Neural cell (in vitro differentiated cells): ENCODE results near the gene DAW1. TPM values are rescaled to one million over a fixed set of nuclear protein-coding genes. Genes with fewer than 3 reads are reported as not detected.

ENCODE experiments used
- H2AFZ ChIP-seq: fragments of 200-600, 300-800 bp; sonication (generic), shearing (Covaris generic); 2 replicates; pipeline ENCODE4 v1.6.0; 2014; ENCODE audit warnings: low read depth, mild to moderate bottlenecking, antibody characterized with exemption, low read length, moderate library complexity
- H3F3A ChIP-seq: fragments of 200-600 bp; shearing (Covaris generic); 2 replicates; pipeline ENCODE4 v1.6.1; 2016; ENCODE audit warnings: mild to moderate bottlenecking, moderate library complexity, mixed read lengths, antibody characterized with exemption, low read length; ENCODE audit not compliant: insufficient read depth, poor library complexity, severe bottlenecking
- H3K27ac ChIP-seq: fragments of 200-600, 300-800 bp; sonication (generic), shearing (Covaris generic); 2 replicates; pipeline ENCODE4 v1.5.1; 2014; ENCODE audit warnings: mild to moderate bottlenecking, low read length, moderate library complexity
- H3K27me3 ChIP-seq: fragments of 300-800, 200-600 bp; sonication (generic), shearing (Covaris generic); 2 replicates; pipeline ENCODE4 v1.6.0; 2014; ENCODE audit warnings: mild to moderate bottlenecking, low read depth, low read length, moderate library complexity; ENCODE audit not compliant: insufficient read depth
- H3K36me3 ChIP-seq: fragments of 300-800, 200-600 bp; sonication (generic), shearing (Covaris generic); 2 replicates; pipeline ENCODE4 v1.5.1; 2014; ENCODE audit warnings: mild to moderate bottlenecking, antibody characterized with exemption, low read length, moderate library complexity; ENCODE audit not compliant: insufficient read depth
- H3K4me2 ChIP-seq: fragments of 300-800, 200-600 bp; sonication (generic), shearing (Covaris generic); 2 replicates; pipeline ENCODE4 v1.6.0; 2014; ENCODE audit warnings: mild to moderate bottlenecking, low read length
- H3K4me3 ChIP-seq: fragments of 300-800, 200-600 bp; sonication (generic), shearing (Covaris generic); 2 replicates; pipeline ENCODE4 v1.5.1; 2014; ENCODE audit warnings: mild to moderate bottlenecking, low read length, moderate library complexity
- H3K79me2 ChIP-seq: fragments of 200-600 bp; shearing (Covaris generic); replicated peaks from 2 replicates; pipeline ENCODE4 v1.6.0; 2014; ENCODE audit warnings: mild to moderate bottlenecking, low read length, moderate library complexity; ENCODE audit not compliant: insufficient read depth
- H3K9ac ChIP-seq: fragments of 300-800, 200-600 bp; sonication (generic), shearing (Covaris generic); 2 replicates; pipeline ENCODE4 v1.6.1; 2016; ENCODE audit warnings: mild to moderate bottlenecking, low read length, mixed read lengths
- H3K9me2 ChIP-seq: fragments of 200-600 bp; shearing (Covaris generic); 2 replicates; pipeline ENCODE4 v1.6.1; 2016; ENCODE audit warnings: mild to moderate bottlenecking, low read length, mixed read lengths; ENCODE audit not compliant: insufficient read depth
- H3K9me3 ChIP-seq: fragments of 200-600, 300-800 bp; sonication (generic), shearing (Covaris generic); 2 replicates; pipeline ENCODE4 v1.6.1; 2016; ENCODE audit warnings: mild to moderate bottlenecking, mixed run types, low read length, moderate library complexity, mixed read lengths
- H4K20me1 ChIP-seq: fragments of 200-600 bp; shearing (Covaris generic); 2 replicates; pipeline ENCODE4 v1.6.1; 2016; ENCODE audit warnings: mild to moderate bottlenecking, mixed run types; ENCODE audit not compliant: insufficient read depth
- CTCF ChIP-seq: fragments of 450-650 bp; IDR thresholded peaks from 2 replicates; pipeline ENCODE4 v1.5.1; 2014; ENCODE audit warnings: antibody characterized with exemption, mild to moderate bottlenecking, moderate library complexity; ENCODE audit not compliant: poor library complexity, severe bottlenecking
- EP300 ChIP-seq: fragments of 450-650 bp; conservative IDR thresholded peaks from 2 replicates; pipeline ENCODE4 v1.6.1; 2014; ENCODE audit warnings: antibody characterized with exemption, mild to moderate bottlenecking, moderate library complexity; ENCODE audit not compliant: poor library complexity, severe bottlenecking
- EZH2 ChIP-seq: fragments of 200-600, 300-800 bp; shearing (Covaris generic), sonication (generic); IDR thresholded peaks from 2 replicates; pipeline ENCODE4 v1.6.1; 2014; ENCODE audit warnings: antibody characterized with exemption, low read length, borderline replicate concordance, mild to moderate bottlenecking; ENCODE audit not compliant: insufficient read depth, poor library complexity, severe bottlenecking
- MXI1 ChIP-seq: fragments of 450-650 bp; conservative IDR thresholded peaks from 2 replicates; pipeline ENCODE4 v1.6.1; 2014; ENCODE audit warnings: antibody characterized with exemption, mild to moderate bottlenecking; ENCODE audit not compliant: poor library complexity, severe bottlenecking
- POLR2AphosphoS5 ChIP-seq: IDR thresholded peaks from 2 replicates; pipeline ENCODE4 v1.6.1; 2012
- RAD21 ChIP-seq: fragments of 450-650 bp; conservative IDR thresholded peaks from 2 replicates; pipeline ENCODE4 v1.6.1; 2014; ENCODE audit warnings: antibody characterized with exemption, mild to moderate bottlenecking, moderate library complexity
- REST ChIP-seq: IDR thresholded peaks from 2 replicates; pipeline ENCODE4 v1.6.1; 2012; ENCODE audit warnings: borderline replicate concordance
- SMC3 ChIP-seq: fragments of 450-650 bp; conservative IDR thresholded peaks from 2 replicates; pipeline ENCODE4 v1.6.1; 2014; ENCODE audit warnings: antibody characterized with exemption, mild to moderate bottlenecking, moderate library complexity; ENCODE audit not compliant: poor library complexity
- TAF1 ChIP-seq: IDR thresholded peaks from 2 replicates; pipeline ENCODE4 v1.6.1; 2012; ENCODE audit warnings: low read depth
- polyA minus RNA-seq: library from RNA; depleted of rRNA, polyadenylated mRNA; stranded (reverse); fragments of >200 nt; gene quantifications from 2 replicates; pipeline ENCODE4 v1.2.3, GENCODE V29; 2014
- polyA plus RNA-seq: library from polyadenylated mRNA; depleted of rRNA; stranded (reverse); fragments of >200 nt; gene quantifications from 2 replicates; pipeline ENCODE4 v1.2.3, GENCODE V29; 2014

The DAW1 gene
- polyA plus RNA-seq, result 1.5 and 3.8 TPM in 2 replicates
- 0.49 and 2.2 TPM in 2 replicates for polyA minus RNA-seq

- H3K27me3 ChIP-seq, result no peaks in the 10 kb centered on the region
- H2AFZ ChIP-seq, result peak within 1 kb of the TSS; percentile 34
- H3K4me2 ChIP-seq, result peak within 1 kb of the TSS; percentile 21
Measured at GRCh38 chr2:227871375-227871791, at the start of gene DAW1. DAW1 (plus strand) TSS chr2:227871631; CDS start chr2:227871690, 59 bp downstream.

GRCh38 chr2:227822416-227823003 lies 48.9 kb upstream of the DAW1 start:
- no peaks in the 10 kb centered on the region for H3K9me3 ChIP-seq
- no peaks in the 10 kb centered on the region for H3K9me2 ChIP-seq
- H3K9ac ChIP-seq, result no peak overlapping the region
- H4K20me1 ChIP-seq, result no peaks in the 10 kb centered on the region
- H3K4me3 ChIP-seq, result no peak overlapping the region
- no peak overlapping the region for H3K27ac ChIP-seq
- no peak overlapping the region for H3K4me2 ChIP-seq
- no peaks in the 10 kb centered on the region for H3K36me3 ChIP-seq
- TF ChIP-seq MXI1, result no peak
- no peak for TF ChIP-seq CTCF
- TF ChIP-seq SMC3, result no peak
- TF ChIP-seq REST, result no peak
- TF ChIP-seq RAD21, result no peak
- no peak for TF ChIP-seq POLR2AphosphoS5
- no peaks in the 10 kb centered on the region for H3K79me2 ChIP-seq
- no peak overlapping the region for H2AFZ ChIP-seq
- no peaks in the 10 kb centered on the region for H3K27me3 ChIP-seq
- H3F3A ChIP-seq, result no peaks in the 10 kb centered on the region

More at GRCh38 chr2:227871375-227871791, at the start of gene DAW1:
- Histone ChIP-seq H3K4me3 (peak within 1 kb of the TSS; percentile 59), H3K36me3 (no peaks in the 10 kb centered on the region), H3K9ac (peak within 1 kb of the TSS; percentile 48), H3K9me3 (no peaks in the 10 kb centered on the region), H3K27ac (no peak within 1 kb of the TSS), H4K20me1 (no peaks in the 10 kb centered on the region), H3F3A (no peaks in the 10 kb centered on the region), H3K79me2 (no peaks in the 10 kb centered on the region), H3K9me2 (no peaks in the 10 kb centered on the region)
- TF ChIP-seq REST, result no peak
- no peak for TF ChIP-seq TAF1
- no peak for TF ChIP-seq EZH2
- peak; percentile 36 for TF ChIP-seq POLR2AphosphoS5
- TF ChIP-seq EP300, result peak; percentile 12
- no peak for TF ChIP-seq MXI1
